GOT3 (cell line): ENCODE measurements around the gene CCNB1IP1.
"Not testable (repeated sequence)": the region's sequence is repeated elsewhere in the genome, so short reads cannot be mapped to it uniquely, and the experiment has no call there.

ENCODE experiments used
- DNase-seq: peaks from one replicate; lab custom pipeline; 2025; ENCODE audit warnings: mixed read lengths; lab: John Stamatoyannopoulos, UW

Gene CCNB1IP1

GRCh38 chr14:20332431-20332787 is 670 bp downstream of the CCNB1IP1 start:
- no peak for DNase-seq

- DNase-seq: no peak
Measured at GRCh38 chr14:20331053-20331613, 1.9 kb downstream of the CCNB1IP1 start.

GRCh38 chr14:20329355-20329754 is 3.7 kb downstream of the CCNB1IP1 start:
- no peak for DNase-seq

- DNase-seq: no peak
Measured at GRCh38 chr14:20328705-20329104, 4.4 kb downstream of the CCNB1IP1 start.

- no peak for DNase-seq
Measured at GRCh38 chr14:20327005-20327869, 5.8 kb downstream of the CCNB1IP1 start.

- no peak for DNase-seq
Measured at GRCh38 chr14:20317720-20318119, 15.4 kb downstream of the CCNB1IP1 start.

GRCh38 chr14:20314026-20314425 is 19.1 kb downstream of the CCNB1IP1 start:
- DNase-seq: no peak

GRCh38 chr14:20306079-20306423 is 27.0 kb downstream of the CCNB1IP1 start:
- no peak for DNase-seq

- DNase-seq: no peak
Measured at GRCh38 chr14:20305265-20306078, 27.6 kb downstream of the CCNB1IP1 start, which contains the start of gene TTC5. TSS of gene TTC5 (minus strand) at chr14:20305951. CDS start at chr14:20305937, 14 bp downstream.

- no peak for DNase-seq
Measured at GRCh38 chr14:20302042-20302755, 30.9 kb downstream of the CCNB1IP1 start.

- DNase-seq: no peak
Measured at GRCh38 chr14:20295067-20295466, 38.0 kb downstream of the CCNB1IP1 start.

GRCh38 chr14:20294636-20295035 is 38.4 kb downstream of the CCNB1IP1 start:
- no peak for DNase-seq

GRCh38 chr14:20281998-20282397 is 51.1 kb downstream of the CCNB1IP1 start:
- not testable (repeated sequence) for DNase-seq

- not testable (repeated sequence) for DNase-seq
Measured at GRCh38 chr14:20280265-20280664, 52.8 kb downstream of the CCNB1IP1 start.

- no peak for DNase-seq
Measured at GRCh38 chr14:20278414-20278813, 54.7 kb downstream of the CCNB1IP1 start.

GRCh38 chr14:20277409-20277808 is 55.7 kb downstream of the CCNB1IP1 start:
- no peak for DNase-seq

- no peak for DNase-seq
Measured at GRCh38 chr14:20274062-20274461, 59.0 kb downstream of the CCNB1IP1 start.

GRCh38 chr14:20264361-20264760 is 68.7 kb downstream of the CCNB1IP1 start:
- not testable (repeated sequence) for DNase-seq

GRCh38 chr14:20262642-20263128 is 70.4 kb downstream of the CCNB1IP1 start:
- DNase-seq: no peak
